Gastrocnemius medialis (tissue), 4 donors: ENCODE measurements around the gene SH3YL1.

Source experiments
- CTCF ChIP-seq, 5 experiments: fragments of 450-650 bp in 3 of 5; fragments of 200-600 bp in 2 of 5; sonication (generic) in 2 of 5; IDR thresholded peaks in 4 of 5; conservative IDR thresholded peaks in 1 of 5; 1 replicate in 4 of 5; 2 replicates in 1 of 5; pipeline ENCODE4 v1.5.1; 2016 to 2019; ENCODE audit warnings: antibody characterized with exemption in 5 of 5, mild to moderate bottlenecking in 3 of 5, moderate library complexity in 3 of 5
- POLR2A ChIP-seq, 2 donors: fragments of 450-650 bp; IDR thresholded peaks; one replicate each; pipeline ENCODE4 v1.6.1; 2017; ENCODE audit warnings: antibody characterized with exemption in 2 of 2, mild to moderate bottlenecking in 2 of 2, moderate library complexity in 2 of 2

DNA sequence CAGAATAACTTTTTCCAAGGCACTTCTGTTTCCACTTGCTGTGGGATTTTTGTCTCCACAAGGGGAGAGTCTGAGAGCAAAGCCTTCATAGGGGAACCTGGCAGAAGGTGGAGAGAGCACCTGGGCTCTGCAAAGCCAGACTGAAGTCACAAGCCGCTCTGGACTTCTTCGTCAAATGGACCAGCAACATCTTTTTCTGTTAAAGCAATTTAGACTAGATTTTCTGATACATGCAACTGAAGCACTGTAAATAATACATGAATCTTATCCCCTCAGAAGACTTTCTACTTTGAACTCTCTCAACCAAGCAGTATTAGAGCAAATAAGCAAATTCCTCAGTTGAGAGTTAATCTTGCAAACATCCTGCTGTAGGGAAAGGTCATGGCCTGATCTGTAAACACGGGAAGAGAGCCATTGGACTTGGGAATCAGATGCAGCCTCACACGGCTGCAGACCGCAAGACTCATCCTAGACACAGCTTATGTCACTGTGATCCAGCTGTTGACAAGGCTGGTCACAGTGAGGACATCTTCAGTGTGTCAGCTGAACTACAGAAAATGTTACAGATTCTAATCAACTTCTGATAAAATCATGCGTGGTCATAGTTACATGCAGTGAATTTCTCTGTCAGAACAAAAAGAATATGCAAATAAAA lies 3.2 kb downstream of the SH3YL1 start:
- TF ChIP-seq CTCF (IDR thresholded peaks at IDR 0.05 in 4 of 5, conservative IDR thresholded peaks at IDR 0.05 in 1 of 5) (no peak), POLR2A (IDR thresholded peaks at IDR 0.05) (no peak)
